ENCODE measurements around the gene KMT2B.

KMT2B gene

DNA sequence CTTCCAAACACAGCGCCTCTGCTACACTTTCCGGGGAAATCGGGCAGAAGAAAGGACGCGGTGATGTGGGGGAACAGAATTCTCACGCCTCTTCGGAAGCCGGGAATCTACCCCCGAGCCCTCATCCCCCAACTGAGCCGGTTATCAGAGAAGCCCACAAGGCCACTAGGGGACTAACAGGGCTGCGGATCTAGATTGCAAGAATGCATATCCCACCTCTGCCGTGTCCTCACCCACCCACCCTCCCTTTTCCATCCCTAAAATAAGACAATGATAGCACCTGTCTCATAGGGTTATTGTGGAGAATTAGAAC, 23.4 kb downstream of the KMT2B start:
- no peak for DNase-seq

GRCh38 chr19:35742121-35742724, 24.4 kb downstream of the KMT2B start, which contains the start of gene IGFLR1:
Gene IGFLR1 (minus strand): TSS chr19:35742452. CDS start chr19:35741180, 1,272 bp downstream.
- DNase-seq = peak in 13 of 51 donors; percentile 6 to 33 (median 17)

GRCh38 chr19:35743640-35744429, 26.0 kb downstream of the KMT2B start:
- DNase-seq = no peak

DNA sequence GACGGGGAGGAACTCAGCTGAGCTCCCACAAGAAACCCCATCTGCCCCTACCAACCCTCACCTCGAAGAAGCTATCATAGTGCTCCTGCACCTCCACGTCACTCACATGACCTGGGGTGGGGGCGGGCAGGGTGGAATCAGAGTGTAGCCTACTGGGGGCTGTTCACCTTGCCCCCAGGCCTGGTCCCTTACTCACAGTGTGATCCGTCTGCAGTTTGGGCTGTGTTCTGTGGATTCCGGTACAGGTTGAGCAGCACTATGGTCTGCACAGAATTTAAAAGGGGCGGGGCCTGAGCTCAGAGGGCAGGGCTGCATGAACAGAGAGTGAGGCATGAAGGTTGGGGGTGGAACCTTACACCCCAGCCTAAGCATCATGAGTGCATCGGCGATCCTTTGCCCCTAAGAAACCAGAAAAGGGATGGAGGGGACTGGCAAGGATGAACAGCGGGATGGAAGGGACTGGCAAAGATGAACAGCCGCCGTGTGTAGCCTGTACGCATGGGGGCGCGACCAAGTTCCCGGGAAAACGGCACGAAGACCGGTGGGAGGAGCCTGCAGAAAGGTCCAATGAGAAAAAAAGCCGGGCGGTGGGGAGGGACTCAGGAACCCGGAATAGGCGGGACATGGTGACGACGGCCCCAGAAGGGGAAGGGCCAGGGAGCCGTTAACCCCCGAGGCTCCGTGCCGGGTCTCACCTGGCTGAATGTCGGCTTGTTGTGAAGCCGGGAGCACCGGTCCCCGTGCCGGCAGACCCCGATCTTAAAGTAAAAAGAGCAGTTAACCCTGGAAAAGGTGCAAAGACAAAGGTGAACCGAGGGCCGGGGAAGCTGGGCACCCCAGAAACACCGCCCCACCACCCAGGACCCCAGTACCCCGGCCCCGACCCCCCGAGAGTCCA, 26.9 kb downstream of the KMT2B start:
- DNase-seq = peak; percentile 67 to 97 (median 91)

- peak; percentile 74 to 99 (median 95) for DNase-seq
These were observed 27.7 kb downstream of the KMT2B start, which contains the start of the genes PSENEN and U2AF1L4 for GRCh38 chr19:35745328-35746086. Gene PSENEN (plus strand): TSS chr19:35745651. CDS start chr19:35745931, 280 bp downstream. Gene U2AF1L4 (minus strand): TSS chr19:35745418. CDS start chr19:35745391, 27 bp downstream.

DNA sequence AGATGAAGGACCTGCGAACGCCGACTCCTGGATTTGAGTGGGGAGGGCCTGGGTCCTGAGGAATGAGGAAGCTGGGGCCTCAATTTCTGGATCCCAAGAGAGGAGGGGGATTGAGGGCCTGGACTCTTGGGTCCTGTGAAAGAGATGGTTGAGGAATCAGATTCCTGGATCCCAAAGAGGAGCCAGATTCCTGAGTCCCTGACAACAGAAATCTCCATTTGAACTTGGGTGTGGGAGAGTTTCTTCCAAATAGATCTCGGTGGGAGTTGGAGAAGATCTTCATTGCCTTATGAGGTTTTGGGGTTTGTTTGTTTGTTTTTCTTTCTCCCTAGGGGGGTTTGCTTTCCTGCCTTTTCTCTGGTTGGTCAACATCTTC, 28.3 kb downstream of the KMT2B start:
- DNase-seq = no peak

GRCh38 chr19:35746531-35746930, 28.7 kb downstream of the KMT2B start:
- no peak for DNase-seq

DNA sequence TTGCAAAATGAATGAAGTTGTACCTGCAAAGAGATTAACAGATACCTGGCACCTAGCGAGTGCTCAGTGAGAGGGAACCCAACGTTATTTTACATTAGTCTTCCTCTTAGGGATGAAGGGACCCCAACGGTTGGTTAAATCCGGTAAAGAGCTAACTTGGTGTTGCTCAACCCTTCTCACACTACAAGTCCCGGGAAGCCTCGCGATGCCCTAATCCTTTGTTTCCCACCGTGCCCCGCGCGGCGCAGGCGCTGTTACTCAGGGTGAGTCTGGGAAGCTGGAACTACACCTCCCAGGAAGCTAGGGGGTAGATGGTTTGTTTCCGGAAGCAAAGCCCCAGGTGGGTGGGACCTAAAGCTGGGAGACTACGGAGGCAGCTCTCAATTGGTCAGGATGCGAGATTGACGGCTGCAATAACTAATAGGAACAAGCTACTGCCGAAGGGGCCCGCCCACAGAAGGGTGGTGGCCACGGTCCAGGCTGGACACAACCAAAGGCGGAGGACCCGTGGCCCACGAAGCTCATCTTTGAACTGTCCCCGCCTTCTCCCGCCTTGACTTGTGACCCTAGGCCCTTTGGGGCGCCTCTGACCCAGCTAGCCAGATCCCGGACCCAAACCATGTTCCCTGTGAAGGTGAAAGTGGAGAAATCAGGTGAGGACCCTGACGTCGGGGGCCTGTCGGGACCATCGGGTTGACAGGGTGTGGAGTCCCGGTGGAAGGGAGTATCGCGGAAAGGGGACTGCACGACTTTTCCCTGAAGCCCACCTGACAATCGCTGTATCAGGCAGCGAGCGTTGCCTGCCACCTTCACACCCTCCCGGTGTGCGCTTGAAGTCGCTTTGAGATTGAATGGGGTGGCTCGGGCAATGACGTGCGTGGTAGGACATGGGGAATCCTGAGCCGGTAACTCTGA, 30.6 kb downstream of the KMT2B start, which contains the start of gene LIN37:
Gene LIN37 (plus strand): TSS at position 471 of the 915 bp plus-strand sequence. CDS start 149 bp downstream, at position 620.
- peak; percentile 85 to 100 (median 99) for DNase-seq

DNA sequence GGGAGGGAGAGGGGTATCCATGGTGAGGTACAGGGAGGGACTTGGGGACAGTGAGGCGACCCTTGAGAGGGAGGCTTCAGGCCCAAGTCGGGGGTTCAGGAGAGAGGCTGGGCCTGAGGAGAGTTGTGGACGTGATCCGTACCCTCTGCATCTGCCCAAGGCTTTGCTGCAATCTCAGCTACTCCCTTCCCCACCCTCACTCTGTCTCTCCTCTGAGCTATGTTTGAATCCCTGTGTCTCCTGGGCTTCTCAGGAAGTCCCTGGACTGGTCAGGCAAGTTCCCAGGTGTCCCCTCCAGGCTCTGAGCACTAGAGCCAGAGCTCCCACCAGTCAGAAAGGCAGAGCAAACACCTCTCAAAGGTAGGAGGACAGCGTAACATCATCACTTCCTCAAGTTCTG, 32.4 kb downstream of the KMT2B start:
- no peak for DNase-seq

DNA sequence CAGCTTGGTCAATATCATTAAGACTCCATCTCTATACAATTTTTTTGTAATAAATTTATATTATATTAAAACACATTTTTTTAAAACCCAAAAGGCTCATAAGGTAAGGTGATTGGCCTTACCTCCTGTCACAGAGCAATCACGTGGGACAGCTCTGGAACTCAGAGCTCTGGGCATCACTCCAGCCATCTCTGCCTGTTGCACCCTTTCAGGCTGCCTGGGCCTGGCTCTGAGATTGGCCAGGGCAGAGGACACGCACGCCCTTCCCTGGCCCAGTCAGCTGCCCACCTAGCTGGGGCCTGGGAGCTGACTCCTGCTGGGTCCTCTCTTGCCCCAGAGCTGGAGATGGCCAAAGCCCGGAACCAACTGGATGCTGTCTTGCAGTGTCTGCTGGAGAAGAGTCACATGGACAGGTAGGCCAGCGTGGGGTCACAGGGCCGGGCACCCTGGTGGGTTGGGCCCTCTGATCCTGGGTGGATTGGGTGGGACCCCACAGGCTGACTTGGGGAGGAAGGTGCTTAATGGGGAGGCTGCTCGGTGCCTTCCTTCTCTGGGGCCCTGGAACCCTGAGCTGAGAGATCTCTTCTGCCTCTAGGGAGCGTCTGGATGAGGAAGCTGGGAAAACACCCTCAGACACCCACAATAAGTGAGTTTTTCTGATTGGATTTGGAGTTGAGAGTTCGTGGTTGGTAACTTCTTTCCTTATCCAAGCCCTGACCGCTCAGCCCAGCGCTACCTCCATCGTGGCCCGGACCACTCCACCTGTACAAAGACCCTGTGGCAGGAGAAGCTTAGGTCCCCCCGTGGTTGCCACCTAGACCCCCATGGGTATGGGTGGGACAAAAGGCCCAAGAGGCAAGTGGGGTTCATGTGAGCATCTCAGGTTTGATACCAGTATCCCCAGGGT, 34.3 kb downstream of the KMT2B start:
- DNase-seq = no peak

DNA sequence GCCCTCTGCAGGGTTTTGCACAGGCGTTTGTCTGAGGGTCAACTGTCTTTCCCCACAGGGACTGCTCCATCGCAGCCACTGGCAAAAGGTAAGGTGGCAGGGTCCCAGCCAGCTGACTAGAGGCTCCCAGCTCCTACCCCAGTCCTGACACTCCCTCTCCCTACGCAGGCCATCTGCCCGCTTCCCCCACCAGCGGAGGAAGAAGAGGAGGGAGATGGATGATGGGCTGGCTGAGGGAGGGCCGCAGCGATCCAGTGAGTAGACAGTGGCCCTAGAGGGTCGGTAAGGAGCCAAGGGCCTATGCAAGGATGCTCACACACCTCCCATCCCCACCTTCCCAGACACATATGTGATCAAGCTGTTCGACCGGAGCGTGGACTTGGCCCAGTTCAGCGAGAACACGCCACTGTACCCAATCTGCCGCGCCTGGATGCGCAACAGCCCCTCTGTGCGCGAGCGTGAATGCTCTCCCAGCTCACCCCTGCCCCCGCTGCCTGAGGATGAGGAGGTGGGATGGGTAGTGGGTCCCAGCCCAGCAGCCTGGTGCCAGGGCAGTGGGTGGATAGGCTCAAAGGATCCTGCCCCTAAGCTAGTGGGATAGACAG, 35.0 kb downstream of the KMT2B start:
- DNase-seq = no peak

GRCh38 chr19:35753634-35754369, 36.0 kb downstream of the KMT2B start:
- no peak for DNase-seq

GRCh38 chr19:35754370-35755130, 36.7 kb downstream of the KMT2B start:
- DNase-seq = no peak

- DNase-seq = no peak
These were observed 37.3 kb downstream of the KMT2B start for GRCh38 chr19:35755131-35755549.

GRCh38 chr19:35755550-35756376, 38.0 kb downstream of the KMT2B start:
- DNase-seq = peak in 1 of 51 donors; percentile 9
